ENCODE results near the gene THSD4. TPM values are rescaled to one million over a fixed set of nuclear protein-coding genes. Genes with fewer than 3 reads are reported as not detected.

Gene THSD4
- total RNA-seq, 1 experiment from 2014 or later, result 29.3 TPM

GRCh38 chr15:71250936-71251583, 135.8 kb downstream of the THSD4 start:
- Histone ChIP-seq H3K36me3 (ENCODE audit: low read depth) (no peaks in the 10 kb centered on the region; the same call in 1 of the 2 replicates), H4K20me1 (ENCODE audit: insufficient read depth) (no peaks in the 10 kb centered on the region), H2AFZ (no peak overlapping the region), H3K9me3 (ENCODE audit: insufficient read depth, low read depth) (no peaks in the 10 kb centered on the region), H3K4me1 (replicated peaks; ENCODE audit: insufficient read depth) (peaks cover 37% of the 10 kb centered on the region), H3K4me3 (no peak overlapping the region), H3F3A (ENCODE audit: insufficient read depth, low read depth) (peaks cover 33% of the 10 kb centered on the region), H3K4me2 (peak overlapping the region; percentile 61), H3K27ac (peak overlapping the region; percentile 90), H3K27me3 (ENCODE audit: insufficient read depth, low read depth) (no peaks in the 10 kb centered on the region), H3K79me2 (ENCODE audit: low read depth) (0 out of 2 replicates have a peak, but pooled peaks cover 6% of the 10 kb centered on the region), H3K9me2 (ENCODE audit: insufficient read depth) (no peaks in the 10 kb centered on the region)
- TF ChIP-seq CTCF (conservative IDR thresholded peaks at IDR 0.05), result no peak
- TF ChIP-seq EZH2 (IDR thresholded peaks at IDR 0.05; ENCODE audit: low read depth), result no peak
- ChIA-PET POLR2A (ENCODE audit: unreplicated experiment) (interaction anchor here (0.6 to 0.7 kb wide), 2 partner anchors 78 to 86 kb away, joined by 3 to 4 read pairs; no protein-coding TSS in a partner anchor), CTCF (interaction anchor here (0.6 kb wide), 1 partner anchor 103 kb away, joined by 3 read pairs; no protein-coding TSS in a partner anchor)
- BruUV-seq (replicated peaks), result no TSS peak
- DNase-seq, result no peak
- intact Hi-C loops (cut with micrococcal nuclease; ENCODE audit: unreplicated experiment), result no loop called here

GRCh38 chr15:71251584-71252043, 136.3 kb downstream of the THSD4 start:
- CTCF ChIA-PET, result interaction anchor here (0.6 kb wide), 1 partner anchor 104 kb away, joined by 3 read pairs; no protein-coding TSS in a partner anchor
- Histone ChIP-seq H3K36me3 (ENCODE audit: low read depth) (peaks cover 2% of the 10 kb centered on the region; the same call in 1 of the 2 replicates), H3K27me3 (ENCODE audit: insufficient read depth, low read depth) (no peaks in the 10 kb centered on the region), H3K4me2 (peak overlapping the region; percentile 61), H4K20me1 (ENCODE audit: insufficient read depth) (no peaks in the 10 kb centered on the region), H3K9me2 (ENCODE audit: insufficient read depth) (no peaks in the 10 kb centered on the region), H3K4me3 (no peak overlapping the region; the same call in 1 of the 2 replicates), H3F3A (ENCODE audit: insufficient read depth, low read depth) (peaks cover 33% of the 10 kb centered on the region), H2AFZ (no peak overlapping the region), H3K9me3 (ENCODE audit: insufficient read depth, low read depth) (no peaks in the 10 kb centered on the region), H3K79me2 (ENCODE audit: low read depth) (0 out of 2 replicates have a peak, but pooled peaks cover 6% of the 10 kb centered on the region), H3K4me1 (replicated peaks; ENCODE audit: insufficient read depth) (peaks cover 37% of the 10 kb centered on the region), H3K27ac (peak overlapping the region; percentile 90)
- POLR2A ChIA-PET (ENCODE audit: unreplicated experiment), result interaction anchor here (0.5 to 1.0 kb wide), 8 partner anchors 38 to 750 kb away, joined by 3 to 12 read pairs (median 4); no protein-coding TSS in a partner anchor
- TSS peak; percentile 28 for BruUV-seq (replicated peaks)
- peak in 1 of 2 experiments; percentile 65 for DNase-seq
- TF ChIP-seq EZH2 (IDR thresholded peaks at IDR 0.05; ENCODE audit: low read depth) (no peak), CTCF (conservative IDR thresholded peaks at IDR 0.05) (no peak)
- intact Hi-C loops (cut with micrococcal nuclease; ENCODE audit: unreplicated experiment), result loop anchor here (1.0 to 2.0 kb wide), 4 partner anchors 28 to 135 kb away; no protein-coding TSS in a partner anchor

- TF ChIP-seq EZH2 (IDR thresholded peaks at IDR 0.05; ENCODE audit: low read depth) (no peak), CTCF (conservative IDR thresholded peaks at IDR 0.05) (no peak)
- ChIA-PET CTCF (no interaction called here), POLR2A (ENCODE audit: unreplicated experiment) (interaction anchor here (0.5 to 1.0 kb wide), 8 partner anchors 37 to 751 kb away, joined by 3 to 12 read pairs (median 4); no protein-coding TSS in a partner anchor)
- Histone ChIP-seq H3K4me2 (peak overlapping the region; percentile 61), H3K4me3 (no peak overlapping the region; the same call in 1 of the 2 replicates), H3K27ac (peak overlapping the region; percentile 90), H2AFZ (no peak overlapping the region), H3K4me1 (replicated peaks; ENCODE audit: insufficient read depth) (peaks cover 37% of the 10 kb centered on the region), H3K36me3 (ENCODE audit: low read depth) (peaks cover 4% of the 10 kb centered on the region; the same call in 1 of the 2 replicates), H3F3A (ENCODE audit: insufficient read depth, low read depth) (peaks cover 33% of the 10 kb centered on the region), H3K27me3 (ENCODE audit: insufficient read depth, low read depth) (no peaks in the 10 kb centered on the region), H3K9me2 (ENCODE audit: insufficient read depth) (no peaks in the 10 kb centered on the region), H3K9me3 (ENCODE audit: insufficient read depth, low read depth) (no peaks in the 10 kb centered on the region), H4K20me1 (ENCODE audit: insufficient read depth) (no peaks in the 10 kb centered on the region), H3K79me2 (ENCODE audit: low read depth) (0 out of 2 replicates have a peak, but pooled peaks cover 6% of the 10 kb centered on the region)
- peak; percentile 82 to 96 for DNase-seq
- intact Hi-C loops (cut with micrococcal nuclease; ENCODE audit: unreplicated experiment), result loop anchor here (1.0 to 2.0 kb wide), 4 partner anchors 27 to 136 kb away; no protein-coding TSS in a partner anchor
- no TSS peak for BruUV-seq (replicated peaks)
Measured at GRCh38 chr15:71252044-71252739, 136.9 kb downstream of the THSD4 start.
